MM.1S (cell line): ENCODE results near the gene ALDH3A1.

Experiments
- DNase-seq: peaks from one replicate; pipeline ENCODE4 v3.0.0-alpha.2; 2015
- H2AFZ ChIP-seq: fragments of 300-600 bp; sonication (generic); 2 replicates; pipeline ENCODE4 v1.6.0; 2016; ENCODE audit warnings: antibody characterized with exemption, low read length
- H3F3A ChIP-seq: fragments of 300-600 bp; sonication (generic); 2 replicates; pipeline ENCODE4 v1.6.1; 2016; ENCODE audit warnings: mild to moderate bottlenecking, antibody characterized with exemption, low read length, moderate library complexity, mixed read lengths; ENCODE audit not compliant: insufficient read depth
- H3K27ac ChIP-seq: fragments of 300-600 bp; sonication (generic); 2 replicates; pipeline ENCODE4 v1.5.1; 2016; ENCODE audit warnings: mild to moderate bottlenecking, low read length
- H3K27me3 ChIP-seq: fragments of 300-600 bp; sonication (generic); replicated peaks from 2 replicates; pipeline ENCODE4 v1.6.0; 2016; ENCODE audit warnings: low read length; ENCODE audit not compliant: insufficient read depth
- H3K36me3 ChIP-seq: fragments of 300-600 bp; sonication (generic); replicated peaks from 2 replicates; pipeline ENCODE4 v1.6.1; 2016; ENCODE audit warnings: mild to moderate bottlenecking, low read length, mixed read lengths; ENCODE audit not compliant: insufficient read depth
- H3K4me1 ChIP-seq: fragments of 300-600 bp; sonication (generic); 2 replicates; pipeline ENCODE4 v1.6.1; 2016; ENCODE audit warnings: low read length, mixed read lengths
- H3K4me2 ChIP-seq: fragments of 300-600 bp; sonication (generic); 2 replicates; pipeline ENCODE4 v1.6.0; 2016; ENCODE audit warnings: low read depth, low read length
- H3K4me3 ChIP-seq: fragments of 300-600 bp; sonication (generic); 2 replicates; pipeline ENCODE4 v1.5.1; 2016; ENCODE audit warnings: low read length, mixed read lengths
- H3K79me2 ChIP-seq: fragments of 300-600 bp; sonication (generic); 2 replicates; pipeline ENCODE4 v1.6.1; 2016; ENCODE audit warnings: mixed run types, low read length, mixed read lengths
- H3K9ac ChIP-seq: fragments of 300-600 bp; sonication (generic); 2 replicates; pipeline ENCODE4 v1.6.1; 2016; ENCODE audit warnings: low read length, mixed read lengths
- H3K9me2 ChIP-seq: fragments of 300-600 bp; sonication (generic); replicated peaks from 2 replicates; pipeline ENCODE4 v1.6.1; 2016; ENCODE audit warnings: mild to moderate bottlenecking, low read length, mixed read lengths; ENCODE audit not compliant: insufficient read depth
- H3K9me3 ChIP-seq: fragments of 300-600 bp; sonication (generic); replicated peaks from 2 replicates; pipeline ENCODE4 v1.6.1; 2016; ENCODE audit warnings: mild to moderate bottlenecking, low read length, mixed read lengths; ENCODE audit not compliant: insufficient read depth
- H4K20me1 ChIP-seq: fragments of 300-600 bp; sonication (generic); 2 replicates; pipeline ENCODE4 v1.6.1; 2016; ENCODE audit warnings: mild to moderate bottlenecking, low read length, moderate library complexity, mixed read lengths; ENCODE audit not compliant: insufficient read depth
- CTCF ChIP-seq: fragments of 300-600 bp; sonication (generic); IDR thresholded peaks from 2 replicates; pipeline ENCODE4 v1.5.1; 2016; ENCODE audit warnings: antibody characterized with exemption, low read length, mixed read lengths
- EZH2 ChIP-seq: fragments of 300-600 bp; sonication (generic); optimal IDR thresholded peaks from 2 replicates; pipeline ENCODE3; 2017; ENCODE audit warnings: low read depth, mild to moderate bottlenecking, antibody characterized with exemption, low read length, mixed read lengths
- EZH2phosphoT487 ChIP-seq: fragments of 300-600 bp; sonication (generic); IDR thresholded peaks from 2 replicates; pipeline ENCODE4 v1.6.1; 2018; ENCODE audit warnings: antibody characterized with exemption, low read length

Gene ALDH3A1

GRCh38 chr17:19757536-19758180 is 9.6 kb upstream of the ALDH3A1 start:
- Histone ChIP-seq H4K20me1 (no peaks in the 10 kb centered on the region), H3K27ac (no peak overlapping the region), H3K9ac (no peak overlapping the region), H3K27me3 (peaks cover 14% of the 10 kb centered on the region), H3K9me2 (no peaks in the 10 kb centered on the region), H3K36me3 (no peaks in the 10 kb centered on the region), H3K4me2 (no peak overlapping the region), H2AFZ (no peak overlapping the region), H3K9me3 (no peaks in the 10 kb centered on the region), H3K79me2 (no peaks in the 10 kb centered on the region), H3K4me1 (no peaks in the 10 kb centered on the region), H3F3A (no peaks in the 10 kb centered on the region), H3K4me3 (no peak overlapping the region)
- no peak for TF ChIP-seq EZH2
- no peak for TF ChIP-seq EZH2phosphoT487
- TF ChIP-seq CTCF = no peak
- no peak for DNase-seq

DNA sequence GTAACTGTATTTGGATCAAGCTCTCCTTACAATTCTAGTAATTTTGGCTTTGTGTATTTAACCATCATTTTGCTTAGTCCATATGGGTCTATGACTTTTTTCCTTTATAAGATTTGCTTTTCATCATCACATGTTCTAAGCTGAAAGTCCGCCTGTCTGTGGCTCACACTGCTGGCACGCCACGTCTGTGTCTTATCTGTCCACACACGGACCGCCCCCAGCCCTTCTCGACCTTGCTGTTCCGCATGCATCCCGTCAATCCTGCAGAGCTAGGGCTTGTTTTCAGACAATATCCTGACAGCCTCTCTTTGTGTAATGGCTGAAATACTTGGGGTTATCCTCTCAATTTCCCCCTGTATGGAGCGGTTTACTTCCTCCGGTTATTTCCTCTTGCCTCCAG is 8.4 kb upstream of the ALDH3A1 start:
- no peak overlapping the region for H3K4me3 ChIP-seq
- H3K4me2 ChIP-seq = no peak overlapping the region
- no peak overlapping the region for H3K27ac ChIP-seq
- no peak for TF ChIP-seq CTCF
- H3K9me3 ChIP-seq = no peaks in the 10 kb centered on the region
- no peaks in the 10 kb centered on the region for H4K20me1 ChIP-seq
- H3K79me2 ChIP-seq = no peaks in the 10 kb centered on the region
- H3K36me3 ChIP-seq = no peaks in the 10 kb centered on the region
- no peak overlapping the region for H2AFZ ChIP-seq
- H3K4me1 ChIP-seq = no peaks in the 10 kb centered on the region
- H3K9ac ChIP-seq = no peak overlapping the region
- H3K27me3 ChIP-seq = peaks cover 10% of the 10 kb centered on the region
- H3K9me2 ChIP-seq = no peaks in the 10 kb centered on the region
- no peak for DNase-seq
- H3F3A ChIP-seq = no peaks in the 10 kb centered on the region

DNA sequence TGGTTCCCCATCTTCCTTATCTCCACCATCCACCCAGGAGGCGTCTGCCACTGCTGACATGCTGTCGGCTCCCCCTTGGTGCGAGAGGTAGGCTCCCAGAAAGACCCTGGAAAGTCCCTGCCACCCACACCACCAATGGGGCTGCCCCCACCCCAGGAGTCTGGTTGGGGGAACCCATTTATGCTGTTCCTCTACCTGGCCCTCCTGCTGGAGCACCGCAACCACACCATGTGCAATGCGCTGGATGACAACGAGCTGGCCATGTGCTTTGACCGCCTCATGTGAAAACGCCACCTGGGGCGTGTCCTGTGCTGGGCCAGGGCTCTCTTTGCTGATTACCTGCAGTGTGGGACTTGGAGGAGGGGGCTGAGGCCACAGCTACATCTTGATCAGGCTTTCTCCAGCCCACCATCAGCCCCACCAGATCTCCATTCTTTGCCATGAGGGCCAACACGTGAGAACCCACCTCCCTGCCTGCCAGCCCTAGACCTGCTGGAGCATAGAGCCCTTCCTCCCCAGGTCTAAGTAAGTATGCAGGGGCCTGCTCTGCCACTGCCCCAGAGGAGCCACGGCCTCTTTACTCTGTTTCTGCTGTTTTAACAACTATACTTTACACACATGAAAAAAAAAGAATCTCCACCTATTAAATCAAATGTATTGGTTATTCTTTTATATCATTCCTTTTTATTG is 7.9 kb upstream of the ALDH3A1 start:
- H3K79me2 ChIP-seq = no peaks in the 10 kb centered on the region
- TF ChIP-seq EZH2 = no peak
- no peak for TF ChIP-seq EZH2phosphoT487
- no peak for TF ChIP-seq CTCF
- no peak for DNase-seq
- no peak overlapping the region for H3K4me3 ChIP-seq
- H3K4me2 ChIP-seq = no peak overlapping the region
- no peak overlapping the region for H2AFZ ChIP-seq
- no peak overlapping the region for H3K27ac ChIP-seq
- H3K36me3 ChIP-seq = no peaks in the 10 kb centered on the region
- 0 out of 2 replicates have a peak, but pooled peaks cover 3% of the 10 kb centered on the region for H4K20me1 ChIP-seq
- peaks cover 6% of the 10 kb centered on the region for H3K27me3 ChIP-seq
- H3K9me3 ChIP-seq = no peaks in the 10 kb centered on the region
- no peaks in the 10 kb centered on the region for H3K9me2 ChIP-seq
- H3F3A ChIP-seq = no peaks in the 10 kb centered on the region
- no peaks in the 10 kb centered on the region for H3K4me1 ChIP-seq
- no peak overlapping the region for H3K9ac ChIP-seq
